ENCODE measurements around the gene SAYSD1.

SAYSD1 gene

DNA sequence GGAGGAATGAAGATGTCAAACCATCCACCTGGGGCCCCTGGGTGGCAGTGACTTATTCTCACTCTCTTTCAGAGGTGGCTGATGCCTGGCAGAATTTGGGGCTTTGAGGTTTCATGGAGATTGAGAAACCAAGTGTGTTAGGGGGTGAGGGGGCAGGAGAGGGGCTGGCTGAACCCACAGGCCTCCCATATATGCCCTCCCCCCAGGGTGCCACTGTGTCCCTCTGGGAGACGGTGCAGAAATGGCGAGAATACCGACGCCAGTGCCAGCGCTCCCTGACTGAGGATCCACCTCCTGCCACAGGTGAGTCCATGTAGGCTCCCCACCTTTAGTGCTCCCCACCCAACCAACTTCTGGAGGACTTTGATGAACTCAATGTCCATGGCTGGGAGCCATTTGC lies 58.8 kb downstream of the SAYSD1 start:
- Histone ChIP-seq H3F3A (ENCODE audit: control insufficient read depth, insufficient read depth) (no peaks in the 10 kb centered on the region), H4K20me1 (ENCODE audit: control insufficient read depth, insufficient read depth, low read depth, low read length) (no peaks in the 10 kb centered on the region), H3K79me2 (ENCODE audit: control insufficient read depth, low read length) (no peaks in the 10 kb centered on the region), H3K4me1 (ENCODE audit: control insufficient read depth, low read length) (no peaks in the 10 kb centered on the region), H3K27me3 (ENCODE audit: control insufficient read depth, low read length) (0 out of 2 replicates have a peak, but pooled peaks cover 4% of the 10 kb centered on the region), H3K36me3 (ENCODE audit: control insufficient read depth, low read length) (no peaks in the 10 kb centered on the region), H3K9me2 (replicated peaks; ENCODE audit: control insufficient read depth, low read length) (no peaks in the 10 kb centered on the region), H3K4me3 (ENCODE audit: low read length) (no peak overlapping the region), H3K27ac (ENCODE audit: low read depth, low read length) (no peak overlapping the region), H3K4me2 (ENCODE audit: low read length) (no peak overlapping the region), H3K9me3 (ENCODE audit: control insufficient read depth, insufficient read depth, low read length) (no peaks in the 10 kb centered on the region)
- TF ChIP-seq EZH2phosphoT487 (IDR thresholded peaks at IDR 0.05; ENCODE audit: borderline replicate concordance, low read length) (no peak), CTCF (IDR thresholded peaks at IDR 0.05; ENCODE audit: low read depth, low read length, poor library complexity, severe bottlenecking) (no peak)

- no peak overlapping the region for H3K4me3 ChIP-seq (ENCODE audit: low read length)
- H3F3A ChIP-seq (ENCODE audit: control insufficient read depth, insufficient read depth): no peaks in the 10 kb centered on the region
- no peak overlapping the region for H3K27ac ChIP-seq (ENCODE audit: low read depth, low read length)
- no peak for TF ChIP-seq CTCF (IDR thresholded peaks at IDR 0.05; ENCODE audit: low read depth, low read length, poor library complexity, severe bottlenecking)
- no peak for TF ChIP-seq EZH2phosphoT487 (IDR thresholded peaks at IDR 0.05; ENCODE audit: borderline replicate concordance, low read length)
- H3K9me2 ChIP-seq (replicated peaks; ENCODE audit: control insufficient read depth, low read length): no peaks in the 10 kb centered on the region
- no peak overlapping the region for H3K4me2 ChIP-seq (ENCODE audit: low read length)
- H3K36me3 ChIP-seq (ENCODE audit: control insufficient read depth, low read length): no peaks in the 10 kb centered on the region
- no peaks in the 10 kb centered on the region for H4K20me1 ChIP-seq (ENCODE audit: control insufficient read depth, insufficient read depth, low read depth, low read length)
- H3K9me3 ChIP-seq (ENCODE audit: control insufficient read depth, insufficient read depth, low read length): no peaks in the 10 kb centered on the region
- H3K79me2 ChIP-seq (ENCODE audit: control insufficient read depth, low read length): no peaks in the 10 kb centered on the region
- H3K4me1 ChIP-seq (ENCODE audit: control insufficient read depth, low read length): no peaks in the 10 kb centered on the region
- 0 out of 2 replicates have a peak, but pooled peaks cover 4% of the 10 kb centered on the region for H3K27me3 ChIP-seq (ENCODE audit: control insufficient read depth, low read length)
These were observed 59.3 kb downstream of the SAYSD1 start for GRCh38 chr6:39055661-39056060.

- Histone ChIP-seq H3K27ac (ENCODE audit: low read depth, low read length) (no peak overlapping the region), H3K4me2 (ENCODE audit: low read length) (no peak overlapping the region), H3K79me2 (ENCODE audit: control insufficient read depth, low read length) (no peaks in the 10 kb centered on the region), H3K9me3 (ENCODE audit: control insufficient read depth, insufficient read depth, low read length) (no peaks in the 10 kb centered on the region), H3K9me2 (replicated peaks; ENCODE audit: control insufficient read depth, low read length) (no peaks in the 10 kb centered on the region), H3F3A (ENCODE audit: control insufficient read depth, insufficient read depth) (no peaks in the 10 kb centered on the region), H3K27me3 (ENCODE audit: control insufficient read depth, low read length) (0 out of 2 replicates have a peak, but pooled peaks cover 4% of the 10 kb centered on the region), H3K4me3 (ENCODE audit: low read length) (no peak overlapping the region), H3K4me1 (ENCODE audit: control insufficient read depth, low read length) (no peaks in the 10 kb centered on the region), H3K36me3 (ENCODE audit: control insufficient read depth, low read length) (no peaks in the 10 kb centered on the region), H4K20me1 (ENCODE audit: control insufficient read depth, insufficient read depth, low read depth, low read length) (no peaks in the 10 kb centered on the region)
- no peak for TF ChIP-seq CTCF (IDR thresholded peaks at IDR 0.05; ENCODE audit: low read depth, low read length, poor library complexity, severe bottlenecking)
- no peak for TF ChIP-seq EZH2phosphoT487 (IDR thresholded peaks at IDR 0.05; ENCODE audit: borderline replicate concordance, low read length)
These were observed 60.3 kb downstream of the SAYSD1 start for GRCh38 chr6:39054577-39055142.
